SU-DHL-6 (cell line): ENCODE data around the gene SETDB1.

Source experiments
- CTCF ChIP-seq: fragments of 200-600 bp; sonication (generic); IDR thresholded peaks from one replicate; pipeline ENCODE4 v1.5.1; 2017; ENCODE audit warnings: antibody characterized with exemption, mild to moderate bottlenecking, low read length, moderate library complexity; ENCODE audit not compliant: insufficient read depth, poor library complexity, severe bottlenecking
- EZH2phosphoT487 ChIP-seq: fragments of 200-600 bp; sonication (generic), shearing (Covaris generic); conservative IDR thresholded peaks from 2 replicates; pipeline ENCODE4 v1.6.1; 2018; ENCODE audit warnings: mild to moderate bottlenecking, antibody characterized with exemption, low read length, moderate library complexity, mixed read lengths

- TF ChIP-seq CTCF (no peak), EZH2phosphoT487 (no peak)
Measured at GRCh38 chr1:150997126-150997872, 71.1 kb downstream of the SETDB1 start.
